GM19372 (cell line): ENCODE measurements around the gene GPR89A.
"Not testable (repeated sequence)": the region's sequence is repeated elsewhere in the genome, so short reads cannot be mapped to it uniquely, and the experiment has no call there.

Experiments used
- ATAC-seq: cut with Tn5 transposase; IDR thresholded peaks from one replicate; pipeline ENCODE4 v1.9.1; 2021; ENCODE audit warnings: mild to moderate bottlenecking, low read depth, moderate library complexity; ENCODE audit not compliant: unreplicated experiment

The GPR89A gene

GRCh38 chr1:145714524-145715111, 106.8 kb downstream of the GPR89A start:
- ATAC-seq, result no peak

- ATAC-seq, result no peak
These were observed 109.0 kb downstream of the GPR89A start for GRCh38 chr1:145716641-145717345.

GRCh38 chr1:145717833-145718232, 110.0 kb downstream of the GPR89A start:
- ATAC-seq, result no peak

GRCh38 chr1:145718465-145718864, 110.7 kb downstream of the GPR89A start:
- not testable (repeated sequence) for ATAC-seq

GRCh38 chr1:145719230-145720079, 111.7 kb downstream of the GPR89A start, which contains the start of gene CD160:
Gene CD160 (plus strand): TSS chr1:145719499. CDS start chr1:145728328, 8,829 bp downstream.
- no peak for ATAC-seq
